IMR-90 (cell line): ENCODE results near the gene CFAP45. TPM values are rescaled to one million over a fixed set of nuclear protein-coding genes. Genes with fewer than 3 reads are reported as not detected.

Experiments used
- ATAC-seq: fragments of 200-7000 bp; cut with Tn5 transposase; 2 replicates; pipeline ENCODE4 v1.9.1; 2020; ENCODE audit warnings: low read depth, mild to moderate bottlenecking, moderate library complexity
- BruUV-seq: library from RNA; stranded (reverse); fragments of 400-500 nt; replicated peaks from 2 replicates; lab custom pipeline; 2021; lab: Mats Ljungman, UMichigan
- CTCF ChIA-PET: fragments of 300-600 bp; formaldehyde crosslinking; extraction: SDS; loops from one replicate; lab custom pipeline; 2021; ENCODE audit warnings: antibody characterized with exemption; lab: Yijun Ruan, JAX
- POLR2A ChIA-PET: fragments of 300-600 bp; sonication (Branson Sonifier 250); formaldehyde crosslinking; loops from one replicate; lab custom pipeline; 2022; ENCODE audit warnings: antibody characterized with exemption; ENCODE audit not compliant: unreplicated experiment; lab: Charles Lee
- DNase-seq: peaks from one replicate; pipeline ENCODE4 v3.0.0; 2013
- H2AFZ ChIP-seq: replicated peaks from 2 replicates; pipeline ENCODE3; 2013; ENCODE audit warnings: low read length, mild to moderate bottlenecking; ENCODE audit not compliant: poor library complexity
- H2AK5ac ChIP-seq: 2 replicates; pipeline ENCODE4 v1.6.1; 2013; ENCODE audit warnings: low read depth, low read length, inconsistent platforms
- H2AK9ac ChIP-seq: replicated peaks from 2 replicates; pipeline ENCODE3; 2013; ENCODE audit warnings: mild to moderate bottlenecking, low read depth, low read length, moderate library complexity; ENCODE audit not compliant: poor library complexity
- H2BK120ac ChIP-seq: 2 replicates; pipeline ENCODE4 v1.6.1; 2013; ENCODE audit warnings: low read depth, low read length, inconsistent platforms
- H2BK15ac ChIP-seq: 3 replicates; pipeline ENCODE4 v1.6.1; 2013; ENCODE audit warnings: low read depth, low read length, inconsistent platforms
- H2BK20ac ChIP-seq: 2 replicates; pipeline ENCODE4 v1.6.1; 2013; ENCODE audit warnings: low read depth, mild to moderate bottlenecking, inconsistent platforms, low read length, moderate library complexity
- H2BK5ac ChIP-seq: 2 replicates; pipeline ENCODE4 v1.6.1; 2013; ENCODE audit warnings: mild to moderate bottlenecking, low read depth, low read length, inconsistent platforms; ENCODE audit not compliant: poor library complexity, severe bottlenecking
- H3K14ac ChIP-seq: replicated peaks from 2 replicates; pipeline ENCODE4 v1.6.1; 2013; ENCODE audit warnings: low read depth, low read length, inconsistent platforms
- H3K18ac ChIP-seq: 2 replicates; pipeline ENCODE4 v1.6.1; 2013; ENCODE audit warnings: low read depth, low read length, control low read depth
- H3K23ac ChIP-seq: 2 replicates; pipeline ENCODE4 v1.6.1; 2013; ENCODE audit warnings: low read depth, low read length, inconsistent platforms
- H3K27ac ChIP-seq: 2 replicates; pipeline ENCODE4 v1.5.1; 2013; ENCODE audit warnings: mild to moderate bottlenecking, control low read depth, low read length; ENCODE audit not compliant: insufficient read depth
- H3K27me3 ChIP-seq: 2 replicates; pipeline ENCODE4 v1.6.1; 2013; ENCODE audit warnings: low read length; ENCODE audit not compliant: control insufficient read depth, insufficient read depth
- H3K36me3 ChIP-seq: 2 replicates; pipeline ENCODE4 v1.6.1; 2013; ENCODE audit warnings: low read length, mixed read lengths; ENCODE audit not compliant: control insufficient read depth, insufficient read depth
- H3K4ac ChIP-seq: 2 replicates; pipeline ENCODE4 v1.6.1; 2013; ENCODE audit warnings: low read depth, low read length, inconsistent platforms
- H3K4me1 ChIP-seq: 2 replicates; pipeline ENCODE4 v1.6.1; 2013; ENCODE audit warnings: low read length, mixed read lengths; ENCODE audit not compliant: control insufficient read depth, insufficient read depth
- H3K4me2 ChIP-seq: 2 replicates; pipeline ENCODE4 v1.6.1; 2013; ENCODE audit warnings: low read depth, mild to moderate bottlenecking, control low read depth, low read length, moderate library complexity
- H3K4me3 ChIP-seq: 2 replicates; pipeline ENCODE4 v1.5.1; 2013; ENCODE audit warnings: low read depth, mild to moderate bottlenecking, control low read depth, low read length, moderate library complexity; ENCODE audit not compliant: insufficient read depth
- H3K56ac ChIP-seq: 2 replicates; pipeline ENCODE4 v1.6.1; 2013; ENCODE audit warnings: low read length, inconsistent platforms; ENCODE audit not compliant: insufficient read depth; ENCODE audit errors: extremely low read depth
- H3K79me1 ChIP-seq, 2 experiments: 2 replicates each; pipeline ENCODE4 v1.6.1; 2013; ENCODE audit warnings: low read length in 2 of 2, inconsistent platforms in 1 of 2, low read depth in 1 of 2
- H3K9ac ChIP-seq: 2 replicates; pipeline ENCODE4 v1.6.1; 2013; ENCODE audit warnings: low read depth, low read length, control low read depth
- H3K9me1 ChIP-seq: 2 replicates; pipeline ENCODE4 v1.6.1; 2013; ENCODE audit warnings: low read length, inconsistent platforms; ENCODE audit not compliant: insufficient read depth
- H3K9me3 ChIP-seq: 2 replicates; pipeline ENCODE4 v1.6.1; 2013; ENCODE audit warnings: low read length; ENCODE audit not compliant: control insufficient read depth, insufficient read depth
- H4K20me1 ChIP-seq: 2 replicates; pipeline ENCODE4 v1.6.1; 2013; ENCODE audit warnings: low read length, inconsistent platforms; ENCODE audit not compliant: insufficient read depth
- H4K5ac ChIP-seq: 2 replicates; pipeline ENCODE4 v1.6.1; 2013; ENCODE audit warnings: mild to moderate bottlenecking, low read depth, low read length, control low read depth
- H4K8ac ChIP-seq, 2 experiments: 2 replicates each; pipeline ENCODE4 v1.6.1; 2013; ENCODE audit warnings: low read depth in 2 of 2, low read length in 2 of 2, control low read depth in 1 of 2, inconsistent platforms in 1 of 2
- H4K91ac ChIP-seq: 2 replicates; pipeline ENCODE4 v1.6.1; 2013; ENCODE audit warnings: low read depth, low read length, inconsistent platforms; ENCODE audit not compliant: insufficient read depth
- BHLHE40 ChIP-seq: fragments of 150-350 bp; IDR thresholded peaks from 2 replicates; pipeline ENCODE4 v1.6.1; 2016; ENCODE audit warnings: mild to moderate bottlenecking, low read depth, low read length
- CEBPB ChIP-seq: IDR thresholded peaks from 2 replicates; pipeline ENCODE4 v1.6.1; 2012; ENCODE audit warnings: low read depth, low read length, improper control_type of control experiment
- CHD1 ChIP-seq: IDR thresholded peaks from 2 replicates; pipeline ENCODE4 v1.6.1; 2012; ENCODE audit warnings: low read depth, low read length, improper control_type of control experiment
- CTCF ChIP-seq: conservative IDR thresholded peaks from 2 replicates; pipeline ENCODE4 v1.5.1; 2012; ENCODE audit warnings: mild to moderate bottlenecking, low read depth, low read length, improper control_type of control experiment
- MAZ ChIP-seq: IDR thresholded peaks from 2 replicates; pipeline ENCODE4 v1.6.1; 2012; ENCODE audit warnings: low read depth, mild to moderate bottlenecking, low read length, improper control_type of control experiment, moderate library complexity, borderline replicate concordance
- MXI1 ChIP-seq: IDR thresholded peaks from 2 replicates; pipeline ENCODE4 v1.6.1; 2012; ENCODE audit warnings: low read depth, mild to moderate bottlenecking, low read length, moderate library complexity, borderline replicate concordance
- NFE2L2 ChIP-seq: fragments of 150-350 bp; IDR thresholded peaks from 2 replicates; pipeline ENCODE4 v1.6.1; 2016; ENCODE audit warnings: low read depth, mild to moderate bottlenecking, low read length
- POLR2A ChIP-seq: IDR thresholded peaks from 2 replicates; pipeline ENCODE4 v1.6.1; 2012; ENCODE audit warnings: mild to moderate bottlenecking, low read depth, low read length
- RCOR1 ChIP-seq: IDR thresholded peaks from 2 replicates; pipeline ENCODE4 v1.6.1; 2012; ENCODE audit warnings: mild to moderate bottlenecking, low read length, improper control_type of control experiment; ENCODE audit not compliant: insufficient replicate concordance
- RFX5 ChIP-seq: IDR thresholded peaks from 2 replicates; pipeline ENCODE4 v1.8.0; 2012; ENCODE audit warnings: low read depth, mild to moderate bottlenecking, low read length, moderate library complexity
- SMC3 ChIP-seq: fragments of 150-350 bp; IDR thresholded peaks from 2 replicates; pipeline ENCODE4 v1.6.1; 2016; ENCODE audit warnings: low read depth, mild to moderate bottlenecking, antibody characterized with exemption, low read length, moderate library complexity
- WGBS, 2 experiments: methylation state at CpG; one replicate each; pipeline versions ENCODE4 v1.1.5 to v1.1.7; 2013; ENCODE audit warnings: missing lambda C conversion rate in 2 of 2; ENCODE audit not compliant: insufficient read length in 1 of 2; ENCODE audit errors: extremely low coverage in 2 of 2; 5-methylcytosine and 5-hydroxymethylcytosine counted together
- dilution Hi-C: fragments of 300-500 bp; cut with HindIII; formaldehyde crosslinking; loops from one replicate; pipeline ENCODE4 v1.14.3; 2018; ENCODE audit warnings: low sequenced_read_pairs; ENCODE audit not compliant: unreplicated experiment
- in situ Hi-C: fragments of 300-500 bp; cut with MboI; formaldehyde crosslinking; loops from 3 replicates; pipeline ENCODE4 v1.14.3; 2019; ENCODE audit warnings: low sequenced_read_pairs, inconsistent platforms, mixed read lengths
- intact Hi-C: fragments of 100-400 bp; cut with micrococcal nuclease; formaldehyde crosslinking; loops from 2 replicates; pipeline ENCODE4 v1.10.0; 2022
- polyA plus RNA-seq, 3 experiments: library from polyadenylated mRNA; depleted of rRNA; stranded (reverse); fragments of >200 nt; gene quantifications; 2 replicates each; pipeline ENCODE4 v1.2.3, GENCODE V29; 2012; ENCODE audit warnings: low replicate concordance in 1 of 3
- total RNA-seq: library from RNA; depleted of rRNA; stranded (reverse); fragments of >200 nt; gene quantifications from 2 replicates; pipeline ENCODE4 v1.2.3, GENCODE V29; 2012
- TF ChIP-seq, protein P1 (sequence below): fragments of 150-350 bp; IDR thresholded peaks from 2 replicates; pipeline ENCODE4 v1.6.1; 2016; ENCODE audit warnings: low read depth, mild to moderate bottlenecking, low read length, moderate library complexity, borderline replicate concordance

Gene CFAP45
- total and polyA plus RNA-seq, 2 of the 4 experiments (the other 2 are of a cell fraction): 0.51 to 0.72 TPM

DNA sequence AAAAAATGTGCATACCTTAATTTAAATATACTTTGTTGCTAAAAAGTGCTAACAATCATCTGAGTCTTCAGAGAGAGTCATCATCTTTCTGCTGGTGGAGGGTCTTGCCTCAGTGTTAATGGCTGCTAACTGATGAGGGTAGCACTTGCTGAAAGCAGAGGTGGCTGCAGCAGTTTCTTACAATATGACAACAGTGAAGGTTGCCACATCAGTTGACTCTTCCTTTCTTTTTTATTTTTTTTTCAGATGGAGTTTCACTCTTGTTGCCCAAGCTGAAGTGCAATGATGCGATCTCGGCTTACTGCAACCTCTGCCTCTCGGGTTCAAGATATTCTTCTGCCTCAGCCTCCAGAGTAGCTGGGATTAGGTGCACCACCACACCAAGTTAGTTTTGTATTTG, 2.6 kb upstream of the CFAP45 start:
- in situ Hi-C loops (no loop called here), intact Hi-C loops (no loop called here), dilution Hi-C loops (no loop called here)
- no TSS peak for BruUV-seq
- Histone ChIP-seq H3K23ac (no peak overlapping the region), H2AK5ac (no peak overlapping the region), H2BK5ac (no peak overlapping the region), H4K20me1 (no peaks in the 10 kb centered on the region), H3K4me2 (no peak overlapping the region), H4K8ac (no peak overlapping the region), H2AK9ac (no peak overlapping the region), H3K4ac (no peak overlapping the region), H3K27me3 (no peaks in the 10 kb centered on the region), H3K36me3 (no peaks in the 10 kb centered on the region), H3K9me3 (no peaks in the 10 kb centered on the region), H3K14ac (no peak overlapping the region), H3K18ac (no peak overlapping the region), H3K79me1 (no peaks in the 10 kb centered on the region), H2AFZ (no peak overlapping the region), H2BK20ac (no peak overlapping the region), H4K5ac (no peak overlapping the region), H3K9ac (no peak overlapping the region), H3K27ac (no peak overlapping the region), H3K9me1 (no peaks in the 10 kb centered on the region), H3K56ac (no peak overlapping the region), H4K91ac (no peak overlapping the region), H2BK15ac (no peak overlapping the region), H2BK120ac (no peak overlapping the region), H3K4me3 (no peak overlapping the region), H3K4me1 (peaks cover 3% of the 10 kb centered on the region; the same call in 1 of the 2 replicates)
- CTCF ChIA-PET: no interaction called here
- no CpG with 5 or more reads among the region's 3 CpGs for WGBS, 2 experiments
- POLR2A ChIA-PET: no interaction called here
- no peak for ATAC-seq
- no peak for TF ChIP-seq MAZ
- TF ChIP-seq RCOR1: no peak
- no peak for TF ChIP-seq CTCF
- no peak for TF ChIP-seq POLR2A
- no peak for TF ChIP-seq CEBPB
- no peak for TF ChIP-seq BHLHE40
- TF ChIP-seq MXI1: no peak
- TF ChIP-seq RFX5: no peak
- no peak for TF ChIP-seq SMC3
- no peak for TF ChIP-seq CHD1
- TF ChIP-seq, protein P1, sequence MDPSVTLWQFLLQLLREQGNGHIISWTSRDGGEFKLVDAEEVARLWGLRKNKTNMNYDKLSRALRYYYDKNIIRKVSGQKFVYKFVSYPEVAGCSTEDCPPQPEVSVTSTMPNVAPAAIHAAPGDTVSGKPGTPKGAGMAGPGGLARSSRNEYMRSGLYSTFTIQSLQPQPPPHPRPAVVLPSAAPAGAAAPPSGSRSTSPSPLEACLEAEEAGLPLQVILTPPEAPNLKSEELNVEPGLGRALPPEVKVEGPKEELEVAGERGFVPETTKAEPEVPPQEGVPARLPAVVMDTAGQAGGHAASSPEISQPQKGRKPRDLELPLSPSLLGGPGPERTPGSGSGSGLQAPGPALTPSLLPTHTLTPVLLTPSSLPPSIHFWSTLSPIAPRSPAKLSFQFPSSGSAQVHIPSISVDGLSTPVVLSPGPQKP: no peak
- TF ChIP-seq NFE2L2: no peak
- no peak for DNase-seq
